Right lung (tissue), 5 donors: Measurements from ENCODE around the gene LCN15. TPM values are rescaled to one million over a fixed set of nuclear protein-coding genes. Genes with fewer than 3 reads are reported as not detected.
"Not testable (repeated sequence)": the region's sequence is repeated elsewhere in the genome, so short reads cannot be mapped to it uniquely, and the experiment has no call there.

Experiments used
- DNase-seq, 2 donors: peaks; one replicate each; pipeline ENCODE4 v3.0.0-alpha.2; 2013
- polyA plus RNA-seq, 5 donors: library from polyadenylated mRNA; unstranded; fragments of 120-200 nt; gene quantifications; one replicate each; pipeline versions ENCODE4 v1.2.1 to v1.2.3, GENCODE V29; 2013; ENCODE audit warnings: inconsistent platforms in 1 of 5, low replicate concordance in 1 of 5; ENCODE audit not compliant: insufficient read length in 5 of 5, insufficient read depth in 1 of 5

LCN15 gene
- polyA plus RNA-seq, 5 donors, result 0.07 to 2.2 (median 0.10) TPM

GRCh38 chr9:136776947-136777346, 12.6 kb upstream of the LCN15 start:
- no peak for DNase-seq

DNA sequence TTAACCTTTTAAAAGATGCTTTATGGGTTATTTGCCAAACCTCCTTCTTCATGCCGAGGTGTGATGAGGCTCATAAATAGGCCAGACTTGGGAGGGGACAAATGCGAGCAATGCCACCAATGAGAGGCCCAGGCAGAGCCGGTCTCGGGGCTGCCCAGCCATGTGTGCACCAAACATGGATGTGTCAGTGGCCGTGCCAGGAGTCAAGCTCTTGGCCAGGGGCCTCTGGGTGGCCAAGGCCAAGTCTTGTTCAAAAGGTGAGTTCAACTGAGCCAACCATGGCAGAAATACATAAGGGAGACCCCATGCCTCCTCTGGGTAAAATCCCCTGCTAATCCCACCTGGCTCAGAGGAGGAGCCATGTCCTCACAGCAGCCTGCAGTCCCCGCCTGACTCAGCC, 10.9 kb upstream of the LCN15 start:
- no peak for DNase-seq

DNA sequence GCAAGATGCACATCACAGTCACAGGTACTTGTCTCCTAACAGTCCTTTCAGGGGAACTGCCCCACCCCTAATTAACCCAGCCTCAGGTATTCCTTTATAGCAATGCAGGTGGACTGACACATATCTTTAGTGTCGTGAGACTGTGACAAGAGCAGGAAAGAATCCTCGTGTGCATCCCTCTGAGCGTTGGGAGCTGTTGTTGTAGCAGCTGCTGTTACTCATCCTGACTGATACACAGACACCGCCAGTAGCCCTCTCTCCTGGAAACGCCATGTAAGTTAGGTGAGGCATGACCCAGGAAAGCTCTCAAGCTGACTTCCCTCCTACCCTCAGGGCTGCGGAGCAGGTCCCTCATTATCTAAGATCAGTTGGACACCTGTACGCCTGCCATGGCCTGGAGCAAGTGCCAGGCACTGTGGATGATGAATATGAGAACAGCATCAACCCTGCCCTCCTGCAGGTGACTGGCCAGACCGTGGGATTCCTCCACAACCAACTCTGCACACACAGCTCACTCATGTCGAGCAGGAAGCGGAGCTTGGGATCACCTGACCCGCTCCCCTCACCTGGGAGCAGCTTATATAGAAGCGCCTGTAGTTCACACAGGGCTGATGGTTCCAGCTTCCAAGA, 10.2 kb upstream of the LCN15 start:
- DNase-seq, result no peak

DNA sequence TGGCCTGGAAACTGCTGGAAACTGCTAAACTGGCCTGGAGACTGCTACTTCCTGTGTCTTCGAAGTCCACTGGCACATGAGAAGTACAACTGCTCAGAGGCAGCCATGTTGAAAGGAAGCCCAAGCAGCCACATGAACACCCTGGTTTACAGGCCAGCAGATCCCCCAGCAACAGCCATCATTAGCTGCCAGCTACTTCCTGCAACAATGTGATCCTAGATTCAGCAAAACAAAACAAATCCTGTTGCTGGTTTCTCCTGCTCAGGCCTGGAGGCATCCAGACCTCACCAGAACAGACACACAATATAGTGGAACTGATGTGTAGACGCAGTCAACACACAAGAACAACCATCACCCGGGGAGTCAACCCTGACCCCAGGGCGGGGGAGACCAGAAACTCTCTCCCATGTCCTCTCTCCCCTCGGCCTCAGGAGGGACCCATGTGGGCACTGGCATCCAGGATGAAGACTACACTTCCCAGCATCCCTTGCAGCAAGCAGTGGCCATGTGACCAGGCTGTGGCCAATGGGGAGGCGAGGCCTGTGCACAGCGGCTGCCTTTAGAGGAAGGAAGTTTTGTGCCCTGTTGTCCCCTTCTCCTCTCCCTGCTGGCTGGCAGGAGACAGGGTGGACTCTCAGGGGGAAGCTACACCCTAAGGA, 9.2 kb upstream of the LCN15 start:
- DNase-seq, result no peak

- no peak for DNase-seq
Measured at GRCh38 chr9:136771907-136772415, 7.6 kb upstream of the LCN15 start.

- no peak for DNase-seq
Measured at GRCh38 chr9:136769710-136770191, 5.4 kb upstream of the LCN15 start.

DNA sequence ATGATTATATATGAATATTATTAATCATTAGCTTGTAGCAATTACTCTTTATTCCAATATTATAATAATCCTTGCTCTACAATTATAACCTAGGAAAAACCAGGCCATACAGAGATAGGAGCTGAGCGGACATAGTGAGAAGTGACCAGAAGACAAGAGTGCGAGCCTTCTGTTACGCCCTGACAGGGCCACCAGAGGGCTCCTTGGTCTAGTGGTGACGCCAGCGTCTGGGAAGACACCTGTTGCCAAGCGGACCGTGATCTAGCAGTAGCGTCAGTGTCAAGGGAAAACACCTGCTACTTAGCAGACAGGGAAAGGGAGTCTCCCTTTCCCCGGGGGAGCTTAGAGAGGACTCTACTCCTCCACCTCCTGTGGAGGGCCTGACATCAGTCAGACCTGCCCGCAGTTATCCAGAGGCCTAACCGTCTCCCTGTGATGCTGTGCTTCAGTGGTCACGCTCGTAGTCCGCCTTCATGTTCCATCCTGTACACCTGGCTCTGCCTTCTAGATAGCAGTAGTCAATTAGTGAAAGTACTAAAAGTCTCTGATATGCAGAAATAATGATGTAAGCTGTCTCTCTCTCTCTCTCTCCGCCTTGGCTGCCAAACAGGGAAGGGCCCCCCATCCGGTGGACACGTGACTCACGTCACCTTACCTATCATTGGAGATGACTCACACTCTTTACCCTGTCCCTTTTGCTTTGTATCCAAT, 2.2 kb upstream of the LCN15 start:
- DNase-seq, result not testable (repeated sequence)

DNA sequence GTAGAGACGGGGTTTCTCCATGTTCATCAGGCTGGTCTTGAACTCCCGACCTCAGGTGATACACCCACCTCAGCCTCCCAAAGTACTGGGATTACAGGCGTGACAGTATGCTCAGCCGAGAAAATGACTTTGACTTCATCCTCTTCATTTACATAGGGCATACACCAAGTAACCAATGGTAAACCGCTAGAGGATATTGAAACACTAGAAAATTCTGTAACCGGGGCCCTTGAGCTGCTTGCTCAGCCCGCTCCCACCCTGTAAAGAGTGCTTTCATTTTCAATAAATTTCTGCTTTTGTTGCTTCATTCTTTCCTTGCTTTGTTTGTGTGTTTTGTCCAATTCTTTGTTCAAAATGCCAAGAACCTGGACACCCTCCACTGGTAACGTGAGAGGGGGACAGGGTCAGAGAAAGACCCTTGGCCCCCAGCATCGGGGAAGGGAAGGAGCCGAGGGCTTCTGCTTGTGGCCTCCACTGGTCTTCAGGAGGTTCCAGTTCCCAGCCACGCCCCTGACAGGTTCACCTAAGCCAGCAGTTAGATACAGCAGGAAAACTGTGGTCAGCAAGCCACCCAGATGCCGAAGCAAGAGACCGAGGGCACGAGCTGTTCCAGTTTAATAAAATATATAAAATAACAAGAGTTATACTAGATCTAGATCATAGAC, 1.6 kb upstream of the LCN15 start:
- not testable (repeated sequence) for DNase-seq

DNA sequence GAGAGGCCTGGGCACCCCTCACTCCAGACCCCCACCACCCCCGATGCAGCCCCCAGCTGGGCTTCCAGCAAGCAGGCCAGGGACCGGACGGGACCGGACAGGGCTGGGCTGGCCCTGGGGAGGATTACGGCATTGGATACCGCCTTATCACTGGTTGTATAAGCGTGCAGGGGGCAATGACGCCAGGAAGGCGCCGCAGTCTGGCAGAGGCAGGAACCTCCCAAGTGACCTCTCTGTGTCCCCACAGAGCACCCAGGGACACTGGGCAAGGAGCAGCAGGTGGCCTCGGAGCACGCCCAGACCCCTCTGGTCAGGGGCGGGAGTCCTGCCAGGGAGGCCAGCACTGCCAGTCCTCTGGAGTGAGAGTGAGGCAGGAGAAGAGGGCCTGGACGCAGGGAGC, 723 bp upstream of the LCN15 start:
- no peak for DNase-seq

DNA sequence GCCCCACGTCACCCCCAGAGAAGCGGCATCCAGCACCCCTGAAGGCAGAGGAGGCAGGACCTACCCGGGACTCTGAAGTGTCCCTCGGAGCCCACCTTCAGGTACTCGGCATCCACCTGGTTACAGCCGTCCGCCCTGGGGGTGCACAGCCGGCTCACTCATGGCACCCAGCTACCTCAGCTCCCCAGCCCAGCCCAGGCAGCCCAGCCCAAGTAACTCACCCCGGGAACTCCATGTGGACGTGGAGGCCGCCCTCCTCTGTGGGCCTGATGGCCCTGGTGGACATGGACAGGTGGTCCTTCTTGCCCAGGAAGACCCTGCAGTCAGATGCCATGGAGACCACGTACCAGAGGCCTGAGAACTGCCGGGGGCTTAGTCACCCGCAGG, 676 bp downstream of the LCN15 start:
- DNase-seq, result no peak

DNA sequence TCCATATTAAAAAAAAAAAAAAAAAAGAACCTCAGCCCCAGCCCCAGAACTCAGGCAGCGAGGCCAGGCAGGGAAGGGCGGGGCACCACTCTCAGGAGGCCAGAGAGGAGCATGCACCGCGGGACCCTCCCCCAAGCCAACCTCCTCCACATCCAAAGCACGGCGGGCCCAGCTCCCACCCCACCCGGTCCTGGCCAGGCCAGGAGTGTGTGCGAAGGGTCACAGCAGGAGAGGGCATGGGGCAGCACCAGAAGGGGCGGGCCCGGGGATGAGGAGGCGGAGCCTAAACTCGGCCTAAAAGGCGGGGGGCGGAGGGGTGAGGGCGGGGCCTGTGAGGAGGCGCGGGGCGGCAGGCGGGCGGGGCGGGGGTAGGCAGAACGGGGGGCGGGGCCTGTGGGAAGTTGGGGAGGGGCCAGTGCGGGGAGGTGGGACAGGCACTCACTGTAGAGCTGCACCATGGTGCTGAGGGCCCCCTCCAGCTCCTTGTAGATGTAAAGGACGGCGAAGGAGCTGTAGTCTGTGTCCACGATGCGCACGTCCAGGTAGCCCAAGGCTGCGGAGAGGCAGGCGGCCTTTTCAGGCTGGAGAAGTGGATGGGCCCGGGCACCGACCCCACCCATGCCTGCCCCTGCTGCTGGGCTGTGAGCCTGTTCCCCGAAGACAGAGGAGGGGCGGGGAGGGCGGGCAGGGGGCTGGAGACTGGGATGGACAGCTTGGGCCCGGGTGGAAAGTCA, 1.2 kb downstream of the LCN15 start:
- DNase-seq, result no peak

DNA sequence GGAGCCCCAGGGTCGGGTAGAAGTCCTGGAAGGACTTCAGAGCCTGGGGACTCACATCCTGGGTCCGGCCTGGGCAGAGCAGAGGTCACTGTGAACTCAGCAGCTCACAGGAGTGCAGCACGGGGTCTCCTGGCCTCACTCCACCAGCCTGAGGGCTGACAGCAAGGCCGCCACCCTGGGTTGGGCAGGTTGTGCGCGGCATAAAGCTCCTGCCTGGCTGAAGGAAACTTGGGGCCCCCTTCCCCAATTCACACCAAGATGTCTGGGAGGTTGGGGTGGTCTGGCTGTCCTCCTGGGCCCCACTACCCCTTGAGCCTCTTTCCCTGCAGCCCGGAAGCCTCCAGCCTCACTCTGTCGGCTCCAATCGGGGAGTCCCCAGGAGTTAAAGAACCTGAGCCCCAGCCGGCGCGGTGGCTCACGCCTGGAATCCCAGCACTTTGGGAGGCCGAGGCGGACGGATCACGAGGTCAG, 2.1 kb downstream of the LCN15 start:
- DNase-seq, result no peak

DNA sequence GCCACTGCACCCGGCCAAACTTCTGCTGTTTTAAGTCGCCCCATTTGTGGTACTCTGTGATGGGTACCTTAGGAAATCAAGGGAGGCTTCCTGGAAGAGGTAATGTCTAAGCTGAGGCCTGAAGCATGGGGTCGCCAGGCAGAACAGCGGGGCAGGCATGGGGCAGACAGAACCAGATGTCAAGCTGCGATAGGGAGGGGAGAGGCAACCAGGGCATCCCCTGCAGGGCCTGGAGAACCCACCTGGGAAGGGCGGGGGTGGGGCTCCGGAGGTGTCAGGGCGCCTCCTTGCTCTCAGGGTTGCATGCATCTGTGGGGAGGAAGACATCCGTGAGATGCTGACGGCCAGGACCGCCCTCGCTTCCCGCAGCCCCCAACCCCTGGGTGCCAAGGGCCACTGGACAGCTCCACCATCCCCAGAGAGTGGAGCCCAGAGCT, 2.8 kb downstream of the LCN15 start:
- no peak for DNase-seq

GRCh38 chr9:136760834-136761544, 3.3 kb downstream of the LCN15 start:
- not testable (repeated sequence) for DNase-seq

DNA sequence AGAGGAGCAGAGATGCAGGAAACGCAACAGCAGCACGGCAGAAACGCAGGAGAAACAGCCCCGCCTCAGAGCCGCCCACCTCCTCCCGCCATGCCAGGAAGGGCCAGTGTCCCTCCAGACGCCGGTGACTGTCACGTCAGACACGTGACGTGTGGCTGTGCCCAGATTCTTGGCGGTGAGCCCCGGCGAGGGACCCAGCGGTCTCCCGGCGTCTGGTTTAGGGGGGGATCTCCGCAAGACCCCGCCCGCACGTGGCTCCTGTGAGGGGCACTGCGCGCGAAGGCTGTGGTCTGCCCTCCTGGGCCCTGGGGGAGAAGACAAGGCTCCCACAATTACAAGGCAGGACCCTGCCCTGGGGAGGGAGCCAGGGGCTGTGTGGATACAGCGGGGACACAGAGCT, 3.9 kb downstream of the LCN15 start:
- DNase-seq, result no peak

DNA sequence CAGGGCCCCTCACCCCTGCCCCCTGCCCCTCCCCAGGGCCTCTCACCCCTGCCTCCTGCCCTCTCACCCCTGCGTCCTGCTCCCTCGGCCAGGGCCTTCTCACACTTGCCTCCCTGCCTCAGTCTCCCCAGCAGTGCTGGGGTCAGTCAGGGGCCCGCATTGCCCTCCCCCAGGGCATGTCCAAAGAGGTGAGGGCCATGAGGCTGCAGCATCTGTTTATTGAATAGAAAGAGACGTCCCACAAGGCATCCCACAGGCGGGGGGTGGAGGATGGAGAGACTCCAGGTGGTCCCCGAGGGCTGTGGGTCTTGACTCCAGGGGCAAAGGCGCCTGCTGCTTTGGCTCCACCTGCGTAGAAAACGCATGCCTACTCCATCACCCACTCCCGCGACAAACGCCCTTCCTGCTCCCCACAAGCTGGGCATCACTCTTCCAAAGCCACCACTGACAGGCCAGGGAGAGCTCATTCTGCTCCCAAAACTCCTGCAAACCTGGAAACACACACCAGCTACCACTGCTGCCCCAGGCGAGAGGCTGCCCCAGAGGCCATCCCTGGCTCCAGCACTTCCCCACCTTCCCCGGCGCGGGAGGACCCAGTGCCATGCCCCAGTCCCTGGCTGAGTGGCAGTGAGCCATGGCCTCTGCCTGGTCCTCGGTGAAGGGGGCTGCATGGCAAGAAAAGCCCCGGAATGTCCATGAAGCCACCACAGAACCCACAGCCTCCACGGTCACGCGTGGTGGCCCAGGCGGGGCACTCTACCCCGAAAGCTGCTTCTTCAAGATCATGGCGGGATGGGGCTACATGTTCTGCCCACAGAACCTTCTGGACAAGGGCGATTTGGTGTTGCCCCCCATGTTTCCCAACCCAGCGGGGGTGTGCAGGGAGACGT, 4.6 kb downstream of the LCN15 start:
- DNase-seq, result no peak

- DNase-seq, result no peak
Measured at GRCh38 chr9:136759001-136759400, 5.3 kb downstream of the LCN15 start.

- no peak for DNase-seq
Measured at GRCh38 chr9:136757751-136758140, 6.6 kb downstream of the LCN15 start.

GRCh38 chr9:136757328-136757727, 7.0 kb downstream of the LCN15 start:
- DNase-seq, result no peak

GRCh38 chr9:136756836-136757235, 7.5 kb downstream of the LCN15 start:
- no peak for DNase-seq
